RCC 7860 (cell line): Measurements from ENCODE around the gene FERMT1.
"Not testable (repeated sequence)": the region's sequence is repeated elsewhere in the genome, so short reads cannot be mapped to it uniquely, and the experiment has no call there.

ENCODE experiments used
- DNase-seq: peaks from one replicate; pipeline ENCODE4 v3.0.0-alpha.2; 2015; ENCODE audit warnings: low spot score
- FAIRE-seq: peaks from 2 replicates; lab custom pipeline; 2012; peaks lifted over from hg19 to GRCh38; lab: Jason Lieb, UNC

FERMT1 gene

DNA sequence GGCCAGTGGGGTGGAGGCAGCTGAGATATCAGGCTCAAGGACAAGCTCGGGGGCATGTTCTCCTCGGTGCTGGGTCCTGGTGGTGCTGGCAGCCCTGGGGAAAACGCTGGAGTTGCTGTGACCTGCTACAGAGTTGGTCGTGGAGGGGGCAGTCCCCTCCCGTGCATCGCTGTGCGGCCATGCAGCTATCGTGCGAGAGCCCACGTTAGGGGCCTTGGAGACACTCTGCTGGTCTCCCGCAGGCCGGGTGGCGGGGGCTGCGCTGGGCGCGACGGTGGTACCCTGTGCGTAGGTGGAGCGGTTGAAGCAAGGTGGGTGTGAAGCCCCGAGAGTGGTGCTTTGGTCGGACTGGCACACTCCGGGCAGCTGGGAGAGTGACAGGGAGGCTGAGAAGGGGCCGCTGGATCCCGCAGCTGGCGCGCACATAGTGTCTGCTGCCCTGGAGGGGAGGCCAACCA lies 81.0 kb downstream of the FERMT1 start:
- DNase-seq (no peak), FAIRE-seq (no peak)

DNA sequence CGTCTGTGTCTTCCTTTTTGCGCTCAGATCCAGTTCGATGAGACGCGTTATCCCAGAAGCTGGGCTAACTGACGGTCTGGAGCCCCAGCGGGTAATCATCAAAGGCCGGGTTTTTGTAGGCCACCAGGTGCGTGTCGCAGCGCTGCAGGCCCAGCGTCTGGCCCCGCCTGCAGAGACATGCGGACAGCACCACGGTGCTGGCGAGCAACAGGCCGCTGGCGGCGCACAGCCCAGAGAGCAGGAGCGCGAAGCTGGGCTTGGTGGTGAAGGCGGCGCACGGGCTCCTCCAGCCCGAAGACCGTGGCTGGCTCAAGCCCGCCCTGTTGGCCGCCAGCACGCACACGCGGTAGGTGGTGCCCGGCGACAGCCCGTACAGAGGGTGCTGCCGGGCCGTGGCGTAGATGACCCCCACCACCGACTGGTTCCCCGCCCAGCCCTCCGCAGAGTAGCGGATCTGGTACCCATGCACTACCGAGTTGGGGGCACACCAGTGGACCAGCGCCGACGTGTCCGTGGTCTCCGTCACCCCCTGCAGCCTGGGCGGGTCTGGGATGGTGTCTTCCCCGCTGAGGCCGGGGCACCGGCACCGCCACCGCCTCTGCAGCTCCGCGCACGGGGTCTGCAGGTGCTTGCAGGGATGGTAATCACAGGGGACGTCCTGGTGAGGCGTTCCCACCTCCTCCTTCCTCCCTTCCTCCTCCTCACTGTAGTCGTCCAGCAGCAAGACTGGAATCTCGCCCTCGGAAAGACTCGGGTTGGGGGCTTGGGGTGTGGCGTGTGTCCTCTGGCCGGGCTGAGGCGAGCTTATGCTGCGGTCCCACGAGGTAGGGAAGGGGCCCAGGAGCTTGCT lies 81.6 kb downstream of the FERMT1 start:
- DNase-seq, result no peak
- FAIRE-seq, result no peak

DNA sequence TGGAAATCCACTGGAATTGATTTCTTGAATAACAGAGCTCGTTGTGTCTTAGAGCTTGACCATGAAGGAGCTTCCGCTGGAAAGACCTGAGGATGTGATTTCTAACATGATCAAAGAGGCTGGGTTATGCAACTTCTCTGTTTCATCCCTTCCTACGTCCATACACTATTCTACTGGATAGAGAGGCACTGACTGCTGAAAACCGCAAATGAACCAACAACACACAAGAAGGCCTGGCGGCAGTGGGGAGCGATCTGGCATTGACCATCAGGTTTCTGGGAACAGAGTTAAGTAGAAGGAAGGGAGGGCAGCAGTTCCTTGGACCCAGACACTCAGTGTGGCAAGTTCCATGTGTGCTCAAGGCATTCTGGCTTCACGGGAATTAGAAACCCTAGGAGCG lies 82.3 kb downstream of the FERMT1 start:
- no peak for DNase-seq
- no peak for FAIRE-seq

DNA sequence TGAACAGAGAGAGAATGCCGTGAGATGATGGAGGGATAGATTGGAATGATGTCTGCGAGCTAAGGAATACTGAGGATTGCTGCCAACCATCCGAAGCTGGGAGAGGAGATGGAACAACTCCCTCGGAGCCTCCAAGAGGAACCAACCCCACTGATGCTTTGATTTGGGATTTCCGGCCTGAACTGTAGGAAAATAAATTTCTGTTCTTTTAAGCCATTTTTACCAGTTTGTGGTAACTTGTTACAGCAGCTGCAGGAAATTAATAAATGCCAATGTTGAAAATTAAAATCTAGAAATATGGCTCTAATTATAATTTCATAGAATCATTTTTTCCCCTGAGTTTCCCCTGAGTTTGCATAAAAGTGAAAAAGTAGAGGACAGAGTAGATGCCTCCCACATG lies 83.1 kb downstream of the FERMT1 start:
- no peak for DNase-seq
- FAIRE-seq, result no peak

DNA sequence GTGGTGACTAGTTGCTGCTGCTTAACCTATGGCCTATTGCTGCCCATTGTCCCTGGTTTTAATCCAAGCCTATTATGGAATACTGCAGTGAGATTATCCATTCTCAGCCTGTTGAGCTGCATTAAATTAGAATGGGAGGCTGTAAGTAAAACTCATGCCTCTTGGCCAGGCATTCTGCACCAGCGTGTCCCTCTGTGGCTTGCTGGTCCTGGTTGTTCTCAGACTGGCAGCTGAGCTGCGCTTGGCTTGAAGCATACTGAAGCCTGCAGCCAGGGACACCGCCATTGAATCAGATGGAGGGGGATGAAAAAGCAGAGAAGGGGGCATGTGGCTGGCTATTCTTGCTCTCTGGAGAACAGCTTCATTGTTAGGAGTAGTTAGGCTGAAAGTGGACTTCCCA lies 84.6 kb downstream of the FERMT1 start:
- DNase-seq (no peak), FAIRE-seq (no peak)

DNA sequence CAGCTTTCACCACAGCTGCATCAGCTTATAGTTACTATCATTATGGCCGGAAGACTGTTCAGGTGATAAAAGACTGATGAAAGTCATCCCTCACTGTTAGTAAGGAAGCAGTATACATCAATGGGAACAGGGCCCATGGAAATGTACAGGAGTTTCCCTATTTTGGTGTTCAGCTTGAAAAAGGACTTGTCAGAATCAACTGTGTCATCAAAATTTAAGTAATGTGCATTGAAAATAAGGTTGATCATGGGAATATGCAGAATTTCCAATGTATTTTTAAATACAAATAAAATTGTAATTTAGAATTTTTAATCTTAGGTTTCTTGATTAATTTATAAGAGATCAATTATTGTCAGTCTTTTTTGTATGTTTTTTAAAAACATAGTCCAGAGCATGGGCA lies 85.7 kb downstream of the FERMT1 start:
- FAIRE-seq, result no peak

DNA sequence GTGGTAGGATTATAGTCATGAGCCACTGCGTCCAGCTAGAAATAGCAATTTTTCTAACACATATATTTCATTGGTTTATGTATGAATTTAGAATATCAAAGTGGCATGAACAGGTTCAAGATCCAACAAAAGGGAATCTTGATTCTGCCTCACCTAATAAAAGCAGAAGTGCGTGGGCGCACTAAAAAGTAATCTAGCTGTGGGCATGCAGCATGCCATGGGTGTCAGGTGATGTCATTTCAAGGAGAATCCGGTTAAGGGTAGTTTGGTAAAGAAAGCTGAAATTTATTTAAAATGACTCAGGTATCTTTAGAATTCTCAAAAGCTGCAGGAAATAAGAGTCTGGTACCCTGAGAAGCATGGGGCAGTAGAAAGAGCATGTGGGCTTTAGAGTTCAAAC lies 86.6 kb downstream of the FERMT1 start:
- DNase-seq (no peak), FAIRE-seq (no peak)

More for the DNA sequence above, 85.7 kb downstream of the FERMT1 start:
- DNase-seq, result no peak

DNA sequence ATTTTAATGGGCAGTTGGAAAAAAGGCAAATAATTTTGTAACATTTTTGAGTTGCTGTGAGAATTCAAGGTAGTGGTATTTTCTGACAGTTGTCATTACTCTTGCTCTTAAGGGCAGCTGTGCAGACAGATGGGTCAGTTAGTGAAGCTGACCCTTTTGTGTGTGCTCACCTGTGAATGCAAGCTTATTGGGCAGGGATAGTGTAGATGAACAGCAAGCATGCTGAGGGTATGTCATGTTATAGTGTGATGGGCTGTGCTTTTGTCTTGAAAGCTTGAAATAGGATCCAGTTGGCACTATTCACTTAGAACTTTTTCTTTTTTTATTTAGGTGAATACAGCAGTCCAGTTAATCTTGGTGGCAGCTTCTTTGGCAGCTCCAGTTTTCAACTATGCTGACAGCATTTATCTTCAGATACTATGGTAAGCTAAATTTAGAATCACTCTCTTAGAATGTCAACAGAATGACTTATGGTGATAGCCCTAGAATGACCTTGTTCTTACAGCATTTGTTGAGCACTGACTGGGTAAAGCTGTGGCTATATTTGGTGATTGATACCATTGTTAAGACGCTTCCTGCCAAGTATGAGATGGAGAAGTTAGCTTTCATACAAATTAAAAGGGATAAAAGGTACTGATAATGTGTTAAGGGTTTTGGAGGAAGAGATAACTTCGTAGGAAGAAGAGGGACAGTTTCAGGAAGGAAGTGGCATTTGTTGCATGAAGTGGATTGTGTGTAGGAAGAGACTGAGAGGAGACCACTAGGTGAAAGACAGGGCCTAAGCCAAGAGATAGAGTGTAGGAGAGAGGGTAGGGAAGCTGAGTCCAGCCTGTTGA lies 88.5 kb downstream of the FERMT1 start:
- FAIRE-seq, result no peak

DNA sequence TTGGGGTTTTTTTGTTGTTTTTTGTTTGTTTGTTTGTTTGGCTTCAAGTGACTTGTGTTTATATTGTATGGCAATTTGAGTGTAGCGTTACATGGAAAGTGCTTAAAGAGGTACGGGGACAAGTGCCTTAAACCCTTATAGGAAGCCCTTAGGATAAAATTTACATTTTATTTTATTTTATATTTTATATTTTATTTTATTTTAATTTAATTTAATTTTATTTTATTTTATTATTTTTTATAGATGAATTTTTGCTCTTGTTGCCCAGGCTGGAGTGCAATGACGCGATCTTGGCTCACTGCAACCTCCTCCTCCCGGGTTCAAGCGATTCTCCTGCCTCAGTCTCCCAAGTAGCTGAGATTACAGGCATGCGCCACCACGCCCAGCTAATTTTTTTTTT lies 89.9 kb downstream of the FERMT1 start:
- not testable (repeated sequence) for FAIRE-seq, DNase-seq

More for the DNA sequence above, 88.5 kb downstream of the FERMT1 start:
- no peak for DNase-seq

DNA sequence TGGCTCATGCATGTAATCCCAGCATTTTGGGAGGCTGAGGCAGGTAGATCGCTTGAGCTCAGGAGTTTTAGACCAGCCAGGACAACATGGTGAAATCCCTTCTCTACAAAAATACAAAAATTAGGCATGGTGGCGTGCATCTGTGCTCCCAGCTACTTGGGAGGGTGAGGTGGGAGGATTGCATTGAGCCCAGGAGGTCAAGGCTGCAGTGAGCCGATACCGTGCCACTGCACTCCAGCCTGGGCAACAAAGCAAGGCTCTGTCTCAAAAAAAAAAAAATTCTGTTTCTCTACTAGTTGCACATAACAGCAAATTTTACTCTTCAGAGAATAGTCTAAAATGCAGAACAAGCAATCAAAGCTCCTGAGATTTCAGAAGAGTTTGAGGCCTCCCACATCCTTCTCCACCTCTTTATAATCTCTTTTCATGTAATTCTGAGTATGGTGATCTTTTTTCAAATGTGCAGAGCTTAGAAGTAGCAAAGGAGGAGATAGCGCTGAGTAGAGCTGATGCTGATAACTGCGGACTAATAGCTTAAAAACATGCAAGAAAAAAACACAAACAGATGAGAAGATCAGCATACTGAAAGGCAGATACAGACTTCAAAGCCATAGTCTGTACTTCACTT lies 92.3 kb downstream of the FERMT1 start:
- DNase-seq, result no peak
- no peak for FAIRE-seq

DNA sequence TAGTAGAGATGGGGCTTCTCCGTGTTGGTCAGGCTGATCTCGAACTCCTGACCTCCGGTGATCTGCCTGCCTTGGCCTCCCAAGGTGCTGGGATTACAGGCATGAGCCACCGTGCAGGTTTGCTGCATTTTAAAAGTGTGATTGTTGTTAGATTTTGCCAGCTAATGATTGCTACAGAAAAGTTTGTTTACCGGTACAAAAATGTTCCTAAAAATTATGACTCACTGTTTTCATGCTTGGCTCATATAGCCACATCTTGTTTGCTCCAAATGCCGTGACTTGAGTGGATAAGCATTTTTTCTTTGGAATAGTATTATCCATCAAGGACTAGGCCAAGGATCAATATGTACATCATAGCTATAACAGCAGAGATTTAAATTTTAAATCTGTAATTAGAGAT lies 93.3 kb downstream of the FERMT1 start:
- no peak for FAIRE-seq
- DNase-seq, result no peak

DNA sequence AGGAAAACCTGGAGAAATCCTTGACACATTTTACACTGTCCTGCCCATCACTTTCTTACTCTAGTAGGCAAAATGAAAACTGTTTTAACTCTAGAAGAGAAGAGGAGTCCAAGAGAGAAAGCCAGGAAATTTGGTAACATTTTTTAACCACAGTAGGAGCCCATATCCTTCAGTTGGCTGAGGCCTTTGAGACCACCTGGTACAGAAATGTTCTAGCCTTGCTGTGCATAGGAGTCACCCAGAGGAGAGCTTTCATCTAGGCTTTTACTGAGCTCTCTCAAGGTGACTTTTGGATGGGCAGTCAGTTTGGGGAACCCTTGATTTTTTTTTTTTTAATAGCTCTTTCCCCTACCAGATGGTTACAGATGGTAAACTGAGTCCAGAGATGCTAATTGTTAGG lies 94.0 kb downstream of the FERMT1 start:
- FAIRE-seq, result no peak
- no peak for DNase-seq

DNA sequence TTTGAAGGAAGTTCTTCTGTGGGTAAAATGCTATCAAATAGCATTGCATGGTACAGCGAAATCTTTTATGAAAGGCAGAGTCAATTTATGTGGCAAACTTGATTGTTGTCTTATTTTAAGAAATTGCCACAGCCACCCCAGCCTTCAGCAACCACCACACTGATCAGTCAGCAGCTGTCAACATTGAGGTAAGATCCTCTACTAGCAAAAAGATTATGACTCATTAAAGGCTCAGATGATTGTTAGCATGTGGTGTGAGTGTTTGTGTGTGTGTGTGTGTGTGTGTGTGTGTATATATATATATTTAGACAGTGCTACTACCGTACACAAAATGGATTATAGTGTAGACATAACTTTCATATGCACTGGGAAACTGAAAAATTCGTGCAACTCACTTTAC lies 96.8 kb downstream of the FERMT1 start:
- FAIRE-seq (no peak), DNase-seq (no peak)
